HepG2 (cell line): Measurements from ENCODE around the gene IL17C. TPM values are rescaled to one million over a fixed set of nuclear protein-coding genes. Genes with fewer than 3 reads are reported as not detected.

Experiments used
- BRF2 ChIP-seq: sonication (generic); formaldehyde crosslinking; IDR thresholded peaks from 2 replicates; pipeline ENCODE4 v1.8.1; 2022; ENCODE audit warnings: mild to moderate bottlenecking, missing genetic modification reagents
- ESRRA ChIP-seq: sonication (generic); formaldehyde crosslinking; IDR thresholded peaks from 2 replicates; pipeline ENCODE4 v1.5.1; 2020; ENCODE audit warnings: mild to moderate bottlenecking, low read depth, missing genetic modification reagents
- GATAD1 ChIP-seq: IDR thresholded peaks from 2 replicates; pipeline ENCODE4 v1.6.1; 2016; ENCODE audit warnings: missing genetic modification reagents, missing compliant biosample characterization
- MTF1 ChIP-seq: sonication (generic); formaldehyde crosslinking; IDR thresholded peaks from 2 replicates; pipeline ENCODE4 v1.5.0; 2020; ENCODE audit warnings: missing genetic modification reagents
- REST ChIP-seq, 2 experiments: IDR thresholded peaks; 2 replicates each; pipeline ENCODE4 v1.6.1; 2011 to 2012; ENCODE audit warnings: low read length in 2 of 2, borderline replicate concordance in 1 of 2, low read depth in 1 of 2, mild to moderate bottlenecking in 1 of 2, moderate library complexity in 1 of 2
- SNAI1 ChIP-seq: sonication (generic); formaldehyde crosslinking; IDR thresholded peaks from 2 replicates; pipeline ENCODE4 v1.5.0; 2020; ENCODE audit warnings: mild to moderate bottlenecking, missing genetic modification reagents, borderline replicate concordance
- TCF7L2 ChIP-seq: IDR thresholded peaks from 2 replicates; pipeline ENCODE4 v1.6.1; 2011; ENCODE audit warnings: mild to moderate bottlenecking, low read depth, low read length, moderate library complexity
- ZBTB25 ChIP-seq: IDR thresholded peaks from 2 replicates; pipeline ENCODE4 v1.6.1; 2018; ENCODE audit warnings: missing genetic modification reagents
- ZNF205 ChIP-seq: IDR thresholded peaks from 2 replicates; pipeline ENCODE4 v1.6.1; 2018; ENCODE audit warnings: missing biosample characterization, missing genetic modification reagents
- polyA plus RNA-seq, 8 experiments: library from polyadenylated mRNA; depleted of rRNA in 3 of 8; stranded (reverse) in 7 of 8; unstranded in 1 of 8; fragments of >200 nt; fragmentation: Illumina TruSeq in 4 of 8; extraction: Trizol in 4 of 8; gene quantifications; 2 replicates each; pipeline versions ENCODE4 v1.2.1 to v1.2.3, GENCODE V29; 2011 to 2016; ENCODE audit warnings: low read depth in 4 of 8, missing spikeins in 1 of 8, mixed read lengths in 1 of 8; ENCODE audit not compliant: insufficient read depth in 1 of 8
- total RNA-seq, 5 experiments: library from RNA; depleted of rRNA; stranded (reverse); fragments of >200 nt; fragmentation: Illumina TruSeq; extraction: Trizol; gene quantifications; 2 replicates each; pipeline ENCODE4 v1.2.3, GENCODE V29; 2016; ENCODE audit warnings: low read depth in 1 of 5
- TF ChIP-seq, protein P1 (sequence below): sonication (generic); formaldehyde crosslinking; IDR thresholded peaks from 2 replicates; pipeline ENCODE4 v1.9.0; 2021; ENCODE audit warnings: mild to moderate bottlenecking, missing genetic modification reagents
- TF ChIP-seq, protein P2 (sequence below): sonication (generic); formaldehyde crosslinking; conservative IDR thresholded peaks from 2 replicates; pipeline ENCODE4 v1.8.0; 2022; ENCODE audit warnings: missing genetic modification reagents

The IL17C gene
- total and polyA plus RNA-seq, 2 of the 13 experiments (the other 11 are each of a cell fraction or from before 2014, with no cell fraction given): not detected

DNA sequence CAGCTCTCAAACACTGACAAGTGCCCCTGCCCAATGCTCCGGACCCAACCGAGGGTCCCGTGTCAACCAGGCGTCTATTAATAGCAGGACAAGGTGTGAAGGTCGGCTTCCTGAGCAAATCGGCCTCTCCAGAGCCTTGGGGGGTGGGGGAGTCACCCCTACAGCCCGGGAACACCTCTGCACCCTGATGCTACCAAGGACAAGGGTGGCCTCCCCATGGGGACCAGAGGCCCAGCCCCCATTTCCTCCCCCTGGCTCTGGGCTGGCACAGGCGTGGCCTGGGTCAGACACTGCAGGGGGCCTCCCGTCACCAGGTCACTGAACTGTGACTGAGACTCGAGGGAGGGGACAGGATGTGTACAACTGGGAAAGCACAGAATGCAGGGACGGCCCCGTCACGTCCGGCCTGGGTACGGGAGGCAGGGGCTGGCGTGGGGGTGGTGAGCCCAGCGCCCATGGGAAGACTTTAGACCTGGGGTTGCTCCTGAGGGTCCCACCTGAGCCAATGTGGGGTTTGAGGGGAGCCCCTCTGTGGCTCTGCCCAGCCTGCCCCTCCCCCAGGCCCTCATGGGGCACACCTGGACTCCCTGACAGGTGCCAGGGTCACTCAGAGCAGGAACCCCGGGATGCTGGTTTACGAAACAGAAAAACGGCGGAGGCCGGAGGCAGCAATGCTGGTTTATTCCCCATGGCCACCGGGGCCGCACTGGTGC, 13.1 kb downstream of the IL17C start (continued):
- TF ChIP-seq, protein P1, sequence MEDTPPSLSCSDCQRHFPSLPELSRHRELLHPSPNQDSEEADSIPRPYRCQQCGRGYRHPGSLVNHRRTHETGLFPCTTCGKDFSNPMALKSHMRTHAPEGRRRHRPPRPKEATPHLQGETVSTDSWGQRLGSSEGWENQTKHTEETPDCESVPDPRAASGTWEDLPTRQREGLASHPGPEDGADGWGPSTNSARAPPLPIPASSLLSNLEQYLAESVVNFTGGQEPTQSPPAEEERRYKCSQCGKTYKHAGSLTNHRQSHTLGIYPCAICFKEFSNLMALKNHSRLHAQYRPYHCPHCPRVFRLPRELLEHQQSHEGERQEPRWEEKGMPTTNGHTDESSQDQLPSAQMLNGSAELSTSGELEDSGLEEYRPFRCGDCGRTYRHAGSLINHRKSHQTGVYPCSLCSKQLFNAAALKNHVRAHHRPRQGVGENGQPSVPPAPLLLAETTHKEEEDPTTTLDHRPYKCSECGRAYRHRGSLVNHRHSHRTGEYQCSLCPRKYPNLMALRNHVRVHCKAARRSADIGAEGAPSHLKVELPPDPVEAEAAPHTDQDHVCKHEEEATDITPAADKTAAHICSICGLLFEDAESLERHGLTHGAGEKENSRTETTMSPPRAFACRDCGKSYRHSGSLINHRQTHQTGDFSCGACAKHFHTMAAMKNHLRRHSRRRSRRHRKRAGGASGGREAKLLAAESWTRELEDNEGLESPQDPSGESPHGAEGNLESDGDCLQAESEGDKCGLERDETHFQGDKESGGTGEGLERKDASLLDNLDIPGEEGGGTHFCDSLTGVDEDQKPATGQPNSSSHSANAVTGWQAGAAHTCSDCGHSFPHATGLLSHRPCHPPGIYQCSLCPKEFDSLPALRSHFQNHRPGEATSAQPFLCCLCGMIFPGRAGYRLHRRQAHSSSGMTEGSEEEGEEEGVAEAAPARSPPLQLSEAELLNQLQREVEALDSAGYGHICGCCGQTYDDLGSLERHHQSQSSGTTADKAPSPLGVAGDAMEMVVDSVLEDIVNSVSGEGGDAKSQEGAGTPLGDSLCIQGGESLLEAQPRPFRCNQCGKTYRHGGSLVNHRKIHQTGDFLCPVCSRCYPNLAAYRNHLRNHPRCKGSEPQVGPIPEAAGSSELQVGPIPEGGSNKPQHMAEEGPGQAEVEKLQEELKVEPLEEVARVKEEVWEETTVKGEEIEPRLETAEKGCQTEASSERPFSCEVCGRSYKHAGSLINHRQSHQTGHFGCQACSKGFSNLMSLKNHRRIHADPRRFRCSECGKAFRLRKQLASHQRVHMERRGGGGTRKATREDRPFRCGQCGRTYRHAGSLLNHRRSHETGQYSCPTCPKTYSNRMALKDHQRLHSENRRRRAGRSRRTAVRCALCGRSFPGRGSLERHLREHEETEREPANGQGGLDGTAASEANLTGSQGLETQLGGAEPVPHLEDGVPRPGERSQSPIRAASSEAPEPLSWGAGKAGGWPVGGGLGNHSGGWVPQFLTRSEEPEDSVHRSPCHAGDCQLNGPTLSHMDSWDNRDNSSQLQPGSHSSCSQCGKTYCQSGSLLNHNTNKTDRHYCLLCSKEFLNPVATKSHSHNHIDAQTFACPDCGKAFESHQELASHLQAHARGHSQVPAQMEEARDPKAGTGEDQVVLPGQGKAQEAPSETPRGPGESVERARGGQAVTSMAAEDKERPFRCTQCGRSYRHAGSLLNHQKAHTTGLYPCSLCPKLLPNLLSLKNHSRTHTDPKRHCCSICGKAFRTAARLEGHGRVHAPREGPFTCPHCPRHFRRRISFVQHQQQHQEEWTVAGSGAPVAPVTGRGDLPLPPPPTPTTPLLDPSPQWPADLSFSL: no peak
- TF ChIP-seq ESRRA (peak; percentile 86), BRF2 (peak; percentile 69; the same call in 1 of the 2 replicates), ZBTB25 (CRISPR knock-in tag) (peak; percentile 90), MTF1 (CRISPR knock-in tag) (no peak), GATAD1 (CRISPR knock-in tag) (peak; percentile 92), ZNF205 (CRISPR knock-in tag) (peak; percentile 83), REST (IDR thresholded peaks at IDR 0.05; ENCODE audit: borderline replicate concordance in 1 of 2, low read depth in 1 of 2, low read length in 2 of 2) (peak in 1 of 2 experiments; percentile 38; a peak in 1 of 4 replicates), SNAI1 (CRISPR knock-in tag) (no peak), TCF7L2 (no peak)
- TF ChIP-seq, protein P2, sequence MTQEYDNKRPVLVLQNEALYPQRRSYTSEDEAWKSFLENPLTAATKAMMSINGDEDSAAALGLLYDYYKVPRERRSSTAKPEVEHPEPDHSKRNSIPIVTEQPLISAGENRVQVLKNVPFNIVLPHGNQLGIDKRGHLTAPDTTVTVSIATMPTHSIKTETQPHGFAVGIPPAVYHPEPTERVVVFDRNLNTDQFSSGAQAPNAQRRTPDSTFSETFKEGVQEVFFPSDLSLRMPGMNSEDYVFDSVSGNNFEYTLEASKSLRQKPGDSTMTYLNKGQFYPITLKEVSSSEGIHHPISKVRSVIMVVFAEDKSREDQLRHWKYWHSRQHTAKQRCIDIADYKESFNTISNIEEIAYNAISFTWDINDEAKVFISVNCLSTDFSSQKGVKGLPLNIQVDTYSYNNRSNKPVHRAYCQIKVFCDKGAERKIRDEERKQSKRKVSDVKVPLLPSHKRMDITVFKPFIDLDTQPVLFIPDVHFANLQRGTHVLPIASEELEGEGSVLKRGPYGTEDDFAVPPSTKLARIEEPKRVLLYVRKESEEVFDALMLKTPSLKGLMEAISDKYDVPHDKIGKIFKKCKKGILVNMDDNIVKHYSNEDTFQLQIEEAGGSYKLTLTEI: no peak
